Globus pallidus (tissue), 1 donor: ENCODE data around the gene GPR142.

Experiments
- DNase-seq: peaks from one replicate; pipeline ENCODE4 v3.0.0-alpha.2; 2015; ENCODE audit warnings: low spot score

GPR142 gene

GRCh38 chr17:74367206-74367605, at the start of gene GPR142:
GPR142 (plus strand) TSS chr17:74367506; CDS start chr17:74369541, 2,035 bp downstream.
- no peak for DNase-seq

GRCh38 chr17:74318391-74318790, 48.9 kb upstream of the GPR142 start:
- DNase-seq, result no peak

GRCh38 chr17:74324521-74324920, 42.8 kb upstream of the GPR142 start:
- DNase-seq, result no peak

- no peak for DNase-seq
Measured at GRCh38 chr17:74325376-74325742, 41.9 kb upstream of the GPR142 start.

GRCh38 chr17:74325743-74326379, 41.4 kb upstream of the GPR142 start, which contains the start of gene KIF19:
KIF19 (plus strand) TSS chr17:74326226; CDS start chr17:74326350, 124 bp downstream.
- peak; percentile 51 for DNase-seq

- no peak for DNase-seq
Measured at GRCh38 chr17:74326506-74326905, 40.8 kb upstream of the GPR142 start.

- no peak for DNase-seq
Measured at GRCh38 chr17:74328487-74328886, 38.8 kb upstream of the GPR142 start.

- no peak for DNase-seq
Measured at GRCh38 chr17:74329378-74329777, 37.9 kb upstream of the GPR142 start.

GRCh38 chr17:74330446-74330845, 36.9 kb upstream of the GPR142 start:
- peak; percentile 61 for DNase-seq

- DNase-seq, result no peak
Measured at GRCh38 chr17:74332017-74332650, 35.2 kb upstream of the GPR142 start.

GRCh38 chr17:74332763-74333283, 34.5 kb upstream of the GPR142 start:
- DNase-seq, result no peak

GRCh38 chr17:74334393-74335039, 32.8 kb upstream of the GPR142 start:
- no peak for DNase-seq

- no peak for DNase-seq
Measured at GRCh38 chr17:74335529-74336062, 31.7 kb upstream of the GPR142 start.

GRCh38 chr17:74336307-74336706, 31.0 kb upstream of the GPR142 start:
- DNase-seq, result no peak

- peak; percentile 85 for DNase-seq
Measured at GRCh38 chr17:74337834-74338500, 29.3 kb upstream of the GPR142 start.

- DNase-seq, result no peak
Measured at GRCh38 chr17:74339537-74340195, 27.6 kb upstream of the GPR142 start.

- DNase-seq, result peak; percentile 76
Measured at GRCh38 chr17:74340470-74341023, 26.8 kb upstream of the GPR142 start.

GRCh38 chr17:74342224-74342623, 25.1 kb upstream of the GPR142 start:
- no peak for DNase-seq

GRCh38 chr17:74343121-74343520, 24.2 kb upstream of the GPR142 start:
- DNase-seq, result no peak

- DNase-seq, result no peak
Measured at GRCh38 chr17:74343526-74344284, 23.6 kb upstream of the GPR142 start.

- no peak for DNase-seq
Measured at GRCh38 chr17:74344658-74345057, 22.6 kb upstream of the GPR142 start.
